HepG2 (cell line): ENCODE data around the gene ZDHHC14. TPM values are rescaled to one million over a fixed set of nuclear protein-coding genes. Genes with fewer than 3 reads are reported as not detected.
A peak's percentile ranks its signal among the peaks of the same experiment; 100 is the strongest.

Experiments used
- ATM ChIP-seq: fragments of 450-650 bp; IDR thresholded peaks from 2 replicates; pipeline ENCODE4 v1.7.1; 2017; ENCODE audit warnings: mild to moderate bottlenecking, borderline replicate concordance
- CBFB ChIP-seq: sonication (generic); formaldehyde crosslinking; IDR thresholded peaks from 2 replicates; pipeline ENCODE4 v1.4.0; 2020; ENCODE audit warnings: missing genetic modification reagents
- FOXJ3 ChIP-seq: sonication (generic); formaldehyde crosslinking; IDR thresholded peaks from 2 replicates; pipeline ENCODE4 v1.4.0; 2020; ENCODE audit warnings: missing genetic modification reagents, mild to moderate bottlenecking, borderline replicate concordance
- GPN1 ChIP-seq: sonication (generic); formaldehyde crosslinking; IDR thresholded peaks from 2 replicates; pipeline ENCODE4 v1.5.1; 2020; ENCODE audit warnings: missing genetic modification reagents, borderline replicate concordance
- HNF1B ChIP-seq: sonication (generic); formaldehyde crosslinking; IDR thresholded peaks from 2 replicates; pipeline ENCODE4 v1.5.1; 2020; ENCODE audit warnings: mild to moderate bottlenecking, moderate library complexity, missing genetic modification reagents
- HNRNPLL ChIP-seq: fragments of 200-400 bp; formaldehyde crosslinking; IDR thresholded peaks from 2 replicates; pipeline ENCODE4 v1.6.1; 2017; ENCODE audit warnings: mild to moderate bottlenecking, low read depth, low read length; ENCODE audit not compliant: poor library complexity, severe bottlenecking
- KDM4B ChIP-seq: sonication (generic); formaldehyde crosslinking; IDR thresholded peaks from 2 replicates; pipeline ENCODE4 v1.4.0; 2020; ENCODE audit warnings: missing genetic modification reagents
- MXD4 ChIP-seq: IDR thresholded peaks from 2 replicates; pipeline ENCODE4 v1.6.1; 2016; ENCODE audit warnings: mild to moderate bottlenecking, missing biosample characterization, missing genetic modification reagents
- POGZ ChIP-seq: sonication (generic); formaldehyde crosslinking; IDR thresholded peaks from 2 replicates; pipeline ENCODE4 v1.4.0; 2020; ENCODE audit warnings: mild to moderate bottlenecking, missing genetic modification reagents
- RXRB ChIP-seq: IDR thresholded peaks from 2 replicates; pipeline ENCODE4 v1.6.1; 2016; ENCODE audit warnings: borderline replicate concordance, missing genetic modification reagents, missing compliant biosample characterization
- ZNF136 ChIP-seq: sonication (generic); formaldehyde crosslinking; IDR thresholded peaks from 2 replicates; pipeline ENCODE4 v1.8.1; 2022; ENCODE audit warnings: low read depth, mild to moderate bottlenecking, moderate library complexity, missing genetic modification reagents
- ZNF501 ChIP-seq: sonication (generic); formaldehyde crosslinking; IDR thresholded peaks from 2 replicates; pipeline ENCODE4 v1.5.1; 2020; ENCODE audit warnings: mild to moderate bottlenecking, moderate library complexity, missing genetic modification reagents
- ZNF510 ChIP-seq: sonication (generic); formaldehyde crosslinking; IDR thresholded peaks from 2 replicates; pipeline ENCODE4 v1.4.0; 2020; ENCODE audit warnings: low read depth, mild to moderate bottlenecking, missing genetic modification reagents
- ZNF687 ChIP-seq: sonication (generic); formaldehyde crosslinking; IDR thresholded peaks from 2 replicates; pipeline ENCODE4 v1.5.1; 2020; ENCODE audit warnings: mild to moderate bottlenecking, missing genetic modification reagents, moderate library complexity
- ZNF782 ChIP-seq: sonication (generic); formaldehyde crosslinking; IDR thresholded peaks from 2 replicates; pipeline ENCODE4 v1.4.0; 2020; ENCODE audit warnings: missing genetic modification reagents, mild to moderate bottlenecking, borderline replicate concordance
- ZNF883 ChIP-seq: sonication (generic); formaldehyde crosslinking; IDR thresholded peaks from 2 replicates; pipeline ENCODE4 v1.5.1; 2020; ENCODE audit warnings: mild to moderate bottlenecking, missing genetic modification reagents; ENCODE audit errors: not compliant biosample characterization
- ZSCAN12 ChIP-seq: sonication (generic); formaldehyde crosslinking; IDR thresholded peaks from 2 replicates; pipeline ENCODE4 v1.9.0; 2021; ENCODE audit warnings: mild to moderate bottlenecking, missing genetic modification reagents
- polyA plus RNA-seq, 8 experiments: library from polyadenylated mRNA; depleted of rRNA in 3 of 8; stranded (reverse) in 7 of 8; unstranded in 1 of 8; fragments of >200 nt; fragmentation: Illumina TruSeq in 4 of 8; extraction: Trizol in 4 of 8; gene quantifications; 2 replicates each; pipeline versions ENCODE4 v1.2.1 to v1.2.3, GENCODE V29; 2011 to 2016; ENCODE audit warnings: low read depth in 4 of 8, missing spikeins in 1 of 8, mixed read lengths in 1 of 8; ENCODE audit not compliant: insufficient read depth in 1 of 8
- total RNA-seq, 5 experiments: library from RNA; depleted of rRNA; stranded (reverse); fragments of >200 nt; fragmentation: Illumina TruSeq; extraction: Trizol; gene quantifications; 2 replicates each; pipeline ENCODE4 v1.2.3, GENCODE V29; 2016; ENCODE audit warnings: low read depth in 1 of 5
- TF ChIP-seq, protein P1 (sequence below): sonication (generic); formaldehyde crosslinking; IDR thresholded peaks from 2 replicates; pipeline ENCODE4 v1.4.0; 2020; ENCODE audit warnings: missing genetic modification reagents, borderline replicate concordance

The ZDHHC14 gene
- total and polyA plus RNA-seq, 2 of the 13 experiments (the other 11 are each of a cell fraction or from before 2014, with no cell fraction given): 3.7 to 9.5 TPM

GRCh38 chr6:157379656-157380457, 1.1 kb upstream of the ZDHHC14 start (continued):
- TF ChIP-seq, protein P1, sequence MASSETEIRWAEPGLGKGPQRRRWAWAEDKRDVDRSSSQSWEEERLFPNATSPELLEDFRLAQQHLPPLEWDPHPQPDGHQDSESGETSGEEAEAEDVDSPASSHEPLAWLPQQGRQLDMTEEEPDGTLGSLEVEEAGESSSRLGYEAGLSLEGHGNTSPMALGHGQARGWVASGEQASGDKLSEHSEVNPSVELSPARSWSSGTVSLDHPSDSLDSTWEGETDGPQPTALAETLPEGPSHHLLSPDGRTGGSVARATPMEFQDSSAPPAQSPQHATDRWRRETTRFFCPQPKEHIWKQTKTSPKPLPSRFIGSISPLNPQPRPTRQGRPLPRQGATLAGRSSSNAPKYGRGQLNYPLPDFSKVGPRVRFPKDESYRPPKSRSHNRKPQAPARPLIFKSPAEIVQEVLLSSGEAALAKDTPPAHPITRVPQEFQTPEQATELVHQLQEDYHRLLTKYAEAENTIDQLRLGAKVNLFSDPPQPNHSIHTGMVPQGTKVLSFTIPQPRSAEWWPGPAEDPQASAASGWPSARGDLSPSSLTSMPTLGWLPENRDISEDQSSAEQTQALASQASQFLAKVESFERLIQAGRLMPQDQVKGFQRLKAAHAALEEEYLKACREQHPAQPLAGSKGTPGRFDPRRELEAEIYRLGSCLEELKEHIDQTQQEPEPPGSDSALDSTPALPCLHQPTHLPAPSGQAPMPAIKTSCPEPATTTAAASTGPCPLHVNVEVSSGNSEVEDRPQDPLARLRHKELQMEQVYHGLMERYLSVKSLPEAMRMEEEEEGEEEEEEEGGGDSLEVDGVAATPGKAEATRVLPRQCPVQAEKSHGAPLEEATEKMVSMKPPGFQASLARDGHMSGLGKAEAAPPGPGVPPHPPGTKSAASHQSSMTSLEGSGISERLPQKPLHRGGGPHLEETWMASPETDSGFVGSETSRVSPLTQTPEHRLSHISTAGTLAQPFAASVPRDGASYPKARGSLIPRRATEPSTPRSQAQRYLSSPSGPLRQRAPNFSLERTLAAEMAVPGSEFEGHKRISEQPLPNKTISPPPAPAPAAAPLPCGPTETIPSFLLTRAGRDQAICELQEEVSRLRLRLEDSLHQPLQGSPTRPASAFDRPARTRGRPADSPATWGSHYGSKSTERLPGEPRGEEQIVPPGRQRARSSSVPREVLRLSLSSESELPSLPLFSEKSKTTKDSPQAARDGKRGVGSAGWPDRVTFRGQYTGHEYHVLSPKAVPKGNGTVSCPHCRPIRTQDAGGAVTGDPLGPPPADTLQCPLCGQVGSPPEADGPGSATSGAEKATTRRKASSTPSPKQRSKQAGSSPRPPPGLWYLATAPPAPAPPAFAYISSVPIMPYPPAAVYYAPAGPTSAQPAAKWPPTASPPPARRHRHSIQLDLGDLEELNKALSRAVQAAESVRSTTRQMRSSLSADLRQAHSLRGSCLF: 0 out of 2 replicates have a peak, but pooled peaks have one; percentile 33
- TF ChIP-seq GPN1: no peak
- no peak for TF ChIP-seq ZNF510 (CRISPR knock-in tag)
- no peak for TF ChIP-seq MXD4 (CRISPR knock-in tag)
- TF ChIP-seq ATM: no peak
- no peak for TF ChIP-seq FOXJ3 (CRISPR knock-in tag)
- TF ChIP-seq POGZ (CRISPR knock-in tag): 0 out of 2 replicates have a peak, but pooled peaks have one; percentile 25
- TF ChIP-seq ZNF883 (CRISPR knock-in tag): peak; percentile 24
- TF ChIP-seq HNF1B (CRISPR knock-in tag): 0 out of 2 replicates have a peak, but pooled peaks have one; percentile 60
- peak; percentile 25; the same call in 1 of the 2 replicates for TF ChIP-seq CBFB
- TF ChIP-seq ZNF687 (CRISPR knock-in tag): no peak; the same call in none of the 2 replicates
- 0 out of 2 replicates have a peak, but pooled peaks have one; percentile 10 for TF ChIP-seq ZNF501 (CRISPR knock-in tag)
- TF ChIP-seq HNRNPLL: peak; percentile 53
- TF ChIP-seq ZSCAN12 (CRISPR knock-in tag): 0 out of 2 replicates have a peak, but pooled peaks have one; percentile 26
- TF ChIP-seq RXRB (CRISPR knock-in tag): no peak
- peak; percentile 38; the same call in 1 of the 2 replicates for TF ChIP-seq ZNF136 (CRISPR knock-in tag)
- no peak for TF ChIP-seq KDM4B (CRISPR knock-in tag)
- TF ChIP-seq ZNF782 (CRISPR knock-in tag): peak; percentile 70; the same call in 1 of the 2 replicates
